Panc1 (cell line): ENCODE measurements around the gene LIN7B.

Experiments used
- POLR2AphosphoS5 ChIP-seq: IDR thresholded peaks from 2 replicates; pipeline ENCODE4 v1.6.1; 2012; ENCODE audit warnings: mild to moderate bottlenecking, low read depth, low read length, moderate library complexity
- SIN3A ChIP-seq: IDR thresholded peaks from 2 replicates; pipeline ENCODE4 v1.6.1; 2012; ENCODE audit warnings: low read depth, mild to moderate bottlenecking, low read length, moderate library complexity, borderline replicate concordance; ENCODE audit not compliant: insufficient read depth
- TF ChIP-seq, protein P1 (sequence below): fragments of 450-650 bp; IDR thresholded peaks from 2 replicates; pipeline ENCODE4 v1.5.1; 2017; ENCODE audit warnings: mild to moderate bottlenecking
- TF ChIP-seq, protein P2 (sequence below), 2 experiments: IDR thresholded peaks; 2 replicates each; pipeline ENCODE4 v1.6.1; 2011 to 2012; ENCODE audit warnings: low read depth in 2 of 2, control low read depth in 1 of 2, low read length in 1 of 2, mild to moderate bottlenecking in 1 of 2, moderate library complexity in 1 of 2; ENCODE audit not compliant: insufficient read depth in 1 of 2

DNA sequence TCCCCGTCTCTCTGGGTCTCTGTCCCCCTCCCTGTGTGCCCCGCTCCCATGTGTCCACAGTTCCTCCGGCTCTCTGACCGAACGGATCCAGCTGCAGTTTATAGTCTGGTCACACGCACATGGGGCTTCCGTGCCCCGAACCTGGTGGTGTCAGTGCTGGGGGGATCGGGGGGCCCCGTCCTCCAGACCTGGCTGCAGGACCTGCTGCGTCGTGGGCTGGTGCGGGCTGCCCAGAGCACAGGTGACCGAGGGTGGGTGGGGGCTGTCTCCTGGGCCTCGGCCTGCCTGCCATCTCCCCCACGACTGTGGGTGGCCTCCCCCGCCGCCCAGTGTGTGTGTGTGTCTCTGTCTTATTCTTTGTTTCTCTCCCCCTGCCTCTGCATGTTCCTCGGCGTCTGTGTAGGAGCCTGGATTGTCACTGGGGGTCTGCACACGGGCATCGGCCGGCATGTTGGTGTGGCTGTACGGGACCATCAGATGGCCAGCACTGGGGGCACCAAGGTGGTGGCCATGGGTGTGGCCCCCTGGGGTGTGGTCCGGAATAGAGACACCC, 53.8 kb downstream of the LIN7B start:
- TF ChIP-seq SIN3A = no peak
- TF ChIP-seq, protein P1, sequence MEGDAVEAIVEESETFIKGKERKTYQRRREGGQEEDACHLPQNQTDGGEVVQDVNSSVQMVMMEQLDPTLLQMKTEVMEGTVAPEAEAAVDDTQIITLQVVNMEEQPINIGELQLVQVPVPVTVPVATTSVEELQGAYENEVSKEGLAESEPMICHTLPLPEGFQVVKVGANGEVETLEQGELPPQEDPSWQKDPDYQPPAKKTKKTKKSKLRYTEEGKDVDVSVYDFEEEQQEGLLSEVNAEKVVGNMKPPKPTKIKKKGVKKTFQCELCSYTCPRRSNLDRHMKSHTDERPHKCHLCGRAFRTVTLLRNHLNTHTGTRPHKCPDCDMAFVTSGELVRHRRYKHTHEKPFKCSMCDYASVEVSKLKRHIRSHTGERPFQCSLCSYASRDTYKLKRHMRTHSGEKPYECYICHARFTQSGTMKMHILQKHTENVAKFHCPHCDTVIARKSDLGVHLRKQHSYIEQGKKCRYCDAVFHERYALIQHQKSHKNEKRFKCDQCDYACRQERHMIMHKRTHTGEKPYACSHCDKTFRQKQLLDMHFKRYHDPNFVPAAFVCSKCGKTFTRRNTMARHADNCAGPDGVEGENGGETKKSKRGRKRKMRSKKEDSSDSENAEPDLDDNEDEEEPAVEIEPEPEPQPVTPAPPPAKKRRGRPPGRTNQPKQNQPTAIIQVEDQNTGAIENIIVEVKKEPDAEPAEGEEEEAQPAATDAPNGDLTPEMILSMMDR = no peak
- no peak for TF ChIP-seq POLR2AphosphoS5
- TF ChIP-seq, protein P2, sequence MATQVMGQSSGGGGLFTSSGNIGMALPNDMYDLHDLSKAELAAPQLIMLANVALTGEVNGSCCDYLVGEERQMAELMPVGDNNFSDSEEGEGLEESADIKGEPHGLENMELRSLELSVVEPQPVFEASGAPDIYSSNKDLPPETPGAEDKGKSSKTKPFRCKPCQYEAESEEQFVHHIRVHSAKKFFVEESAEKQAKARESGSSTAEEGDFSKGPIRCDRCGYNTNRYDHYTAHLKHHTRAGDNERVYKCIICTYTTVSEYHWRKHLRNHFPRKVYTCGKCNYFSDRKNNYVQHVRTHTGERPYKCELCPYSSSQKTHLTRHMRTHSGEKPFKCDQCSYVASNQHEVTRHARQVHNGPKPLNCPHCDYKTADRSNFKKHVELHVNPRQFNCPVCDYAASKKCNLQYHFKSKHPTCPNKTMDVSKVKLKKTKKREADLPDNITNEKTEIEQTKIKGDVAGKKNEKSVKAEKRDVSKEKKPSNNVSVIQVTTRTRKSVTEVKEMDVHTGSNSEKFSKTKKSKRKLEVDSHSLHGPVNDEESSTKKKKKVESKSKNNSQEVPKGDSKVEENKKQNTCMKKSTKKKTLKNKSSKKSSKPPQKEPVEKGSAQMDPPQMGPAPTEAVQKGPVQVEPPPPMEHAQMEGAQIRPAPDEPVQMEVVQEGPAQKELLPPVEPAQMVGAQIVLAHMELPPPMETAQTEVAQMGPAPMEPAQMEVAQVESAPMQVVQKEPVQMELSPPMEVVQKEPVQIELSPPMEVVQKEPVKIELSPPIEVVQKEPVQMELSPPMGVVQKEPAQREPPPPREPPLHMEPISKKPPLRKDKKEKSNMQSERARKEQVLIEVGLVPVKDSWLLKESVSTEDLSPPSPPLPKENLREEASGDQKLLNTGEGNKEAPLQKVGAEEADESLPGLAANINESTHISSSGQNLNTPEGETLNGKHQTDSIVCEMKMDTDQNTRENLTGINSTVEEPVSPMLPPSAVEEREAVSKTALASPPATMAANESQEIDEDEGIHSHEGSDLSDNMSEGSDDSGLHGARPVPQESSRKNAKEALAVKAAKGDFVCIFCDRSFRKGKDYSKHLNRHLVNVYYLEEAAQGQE (IDR thresholded peaks at IDR 0.05; ENCODE audit: insufficient read depth in 1 of 2, low read depth in 2 of 2, low read length in 1 of 2) = no peak
